Measurements from ENCODE around the gene ATP1B1.
A peak's percentile ranks its signal among the peaks of the same experiment; 100 is the strongest.

Gene ATP1B1

GRCh38 chr1:169113613-169114119 lies 7.2 kb downstream of the ATP1B1 start:
- no peaks in the 10 kb centered on the region for H3K9me3 ChIP-seq (replicated peaks; ENCODE audit: insufficient read depth, low read length)
- no peaks in the 10 kb centered on the region for H3K79me2 ChIP-seq (ENCODE audit: low read length)
- no peak overlapping the region for H3K9ac ChIP-seq (ENCODE audit: low read length)
- H3K27me3 ChIP-seq (replicated peaks; ENCODE audit: insufficient read depth, low read length): no peaks in the 10 kb centered on the region
- H3K27ac ChIP-seq (ENCODE audit: low read length): no peak overlapping the region
- H3K4me3 ChIP-seq (ENCODE audit: low read length): no peak overlapping the region
- H3K4me1 ChIP-seq (ENCODE audit: low read length): peaks cover 12% of the 10 kb centered on the region
- no peaks in the 10 kb centered on the region for H4K20me1 ChIP-seq (ENCODE audit: insufficient read depth, low read length)
- DNase-seq: no peak
- no peaks in the 10 kb centered on the region for H3K36me3 ChIP-seq (replicated peaks; ENCODE audit: insufficient read depth, low read length)
- H2AFZ ChIP-seq (ENCODE audit: low read length): no peak overlapping the region
- H3K4me2 ChIP-seq (ENCODE audit: low read depth, low read length): no peak overlapping the region
- no peaks in the 10 kb centered on the region for H3K9me2 ChIP-seq (replicated peaks; ENCODE audit: insufficient read depth, low read length)
- no peak for TF ChIP-seq EZH2phosphoT487 (IDR thresholded peaks at IDR 0.05; ENCODE audit: low read length)
- H3F3A ChIP-seq (ENCODE audit: insufficient read depth, low read length): peaks cover 9% of the 10 kb centered on the region

GRCh38 chr1:169115891-169116585 lies 9.5 kb downstream of the ATP1B1 start:
- TF ChIP-seq EZH2phosphoT487 (IDR thresholded peaks at IDR 0.05; ENCODE audit: low read length): no peak
- TF ChIP-seq EZH2 (optimal IDR thresholded peaks at IDR 0.05; ENCODE audit: low read depth, low read length): no peak
- no peak for TF ChIP-seq CTCF (IDR thresholded peaks at IDR 0.05; ENCODE audit: low read length)
- peak overlapping the region; percentile 58 for H2AFZ ChIP-seq (ENCODE audit: low read length)
- no peaks in the 10 kb centered on the region for H3K9me3 ChIP-seq (replicated peaks; ENCODE audit: insufficient read depth, low read length)
- no peaks in the 10 kb centered on the region for H3K9me2 ChIP-seq (replicated peaks; ENCODE audit: insufficient read depth, low read length)
- peak overlapping the region; percentile 71 for H3K27ac ChIP-seq (ENCODE audit: low read length)
- H3K27me3 ChIP-seq (replicated peaks; ENCODE audit: insufficient read depth, low read length): no peaks in the 10 kb centered on the region
- no peaks in the 10 kb centered on the region for H3K36me3 ChIP-seq (replicated peaks; ENCODE audit: insufficient read depth, low read length)
- H3K4me2 ChIP-seq (ENCODE audit: low read depth, low read length): peak overlapping the region; percentile 78
- peak overlapping the region; percentile 49 for H3K4me3 ChIP-seq (ENCODE audit: low read length)
- H3K9ac ChIP-seq (ENCODE audit: low read length): peak overlapping the region; percentile 9; the same call in 1 of the 2 replicates
- peaks cover 12% of the 10 kb centered on the region for H3K4me1 ChIP-seq (ENCODE audit: low read length)
- peaks cover 9% of the 10 kb centered on the region for H3F3A ChIP-seq (ENCODE audit: insufficient read depth, low read length)
- no peaks in the 10 kb centered on the region for H4K20me1 ChIP-seq (ENCODE audit: insufficient read depth, low read length)
- peak; percentile 87 for DNase-seq
- no peaks in the 10 kb centered on the region for H3K79me2 ChIP-seq (ENCODE audit: low read length)

- Histone ChIP-seq H3K4me3 (ENCODE audit: low read length) (no peak overlapping the region), H3K9me2 (replicated peaks; ENCODE audit: insufficient read depth, low read length) (no peaks in the 10 kb centered on the region), H3K9me3 (replicated peaks; ENCODE audit: insufficient read depth, low read length) (no peaks in the 10 kb centered on the region), H3K27me3 (replicated peaks; ENCODE audit: insufficient read depth, low read length) (no peaks in the 10 kb centered on the region), H3K27ac (ENCODE audit: low read length) (no peak overlapping the region), H3K4me1 (ENCODE audit: low read length) (peaks cover 12% of the 10 kb centered on the region), H3F3A (ENCODE audit: insufficient read depth, low read length) (peaks cover 9% of the 10 kb centered on the region), H3K9ac (ENCODE audit: low read length) (no peak overlapping the region), H2AFZ (ENCODE audit: low read length) (no peak overlapping the region), H3K36me3 (replicated peaks; ENCODE audit: insufficient read depth, low read length) (no peaks in the 10 kb centered on the region), H3K79me2 (ENCODE audit: low read length) (no peaks in the 10 kb centered on the region), H3K4me2 (ENCODE audit: low read depth, low read length) (no peak overlapping the region), H4K20me1 (ENCODE audit: insufficient read depth, low read length) (no peaks in the 10 kb centered on the region)
- TF ChIP-seq EZH2 (optimal IDR thresholded peaks at IDR 0.05; ENCODE audit: low read depth, low read length): no peak
- no peak for TF ChIP-seq CTCF (IDR thresholded peaks at IDR 0.05; ENCODE audit: low read length)
- no peak for TF ChIP-seq EZH2phosphoT487 (IDR thresholded peaks at IDR 0.05; ENCODE audit: low read length)
- no peak for DNase-seq
These were observed 10.5 kb downstream of the ATP1B1 start for GRCh38 chr1:169117014-169117413.

GRCh38 chr1:169117599-169117998 lies 11.1 kb downstream of the ATP1B1 start:
- H3K79me2 ChIP-seq (ENCODE audit: low read length): no peaks in the 10 kb centered on the region
- H3F3A ChIP-seq (ENCODE audit: insufficient read depth, low read length): peaks cover 9% of the 10 kb centered on the region
- H3K27me3 ChIP-seq (replicated peaks; ENCODE audit: insufficient read depth, low read length): no peaks in the 10 kb centered on the region
- H2AFZ ChIP-seq (ENCODE audit: low read length): no peak overlapping the region
- H3K27ac ChIP-seq (ENCODE audit: low read length): no peak overlapping the region
- H3K4me1 ChIP-seq (ENCODE audit: low read length): peaks cover 12% of the 10 kb centered on the region
- H3K9ac ChIP-seq (ENCODE audit: low read length): no peak overlapping the region
- no peak overlapping the region for H3K4me2 ChIP-seq (ENCODE audit: low read depth, low read length)
- no peaks in the 10 kb centered on the region for H3K36me3 ChIP-seq (replicated peaks; ENCODE audit: insufficient read depth, low read length)
- H3K9me3 ChIP-seq (replicated peaks; ENCODE audit: insufficient read depth, low read length): no peaks in the 10 kb centered on the region
- H3K9me2 ChIP-seq (replicated peaks; ENCODE audit: insufficient read depth, low read length): no peaks in the 10 kb centered on the region
- H4K20me1 ChIP-seq (ENCODE audit: insufficient read depth, low read length): no peaks in the 10 kb centered on the region
- no peak for DNase-seq
- no peak overlapping the region for H3K4me3 ChIP-seq (ENCODE audit: low read length)
- TF ChIP-seq EZH2 (optimal IDR thresholded peaks at IDR 0.05; ENCODE audit: low read depth, low read length): no peak
- no peak for TF ChIP-seq EZH2phosphoT487 (IDR thresholded peaks at IDR 0.05; ENCODE audit: low read length)
- TF ChIP-seq CTCF (IDR thresholded peaks at IDR 0.05; ENCODE audit: low read length): no peak

Measured in MM.1S (cell line).